Activated gamma-delta T cell treated with anti-CD3 and anti-CD28 coated beads, Interleukin-2, amount 50 U/mL, for 16 hours (primary cell): Measurements from ENCODE around the gene NDUFAF5.

Experiments used
- DNase-seq: peaks from one replicate; pipeline ENCODE4 v3.0.0-alpha.2; 2020; ENCODE audit warnings: low read depth

The NDUFAF5 gene

DNA sequence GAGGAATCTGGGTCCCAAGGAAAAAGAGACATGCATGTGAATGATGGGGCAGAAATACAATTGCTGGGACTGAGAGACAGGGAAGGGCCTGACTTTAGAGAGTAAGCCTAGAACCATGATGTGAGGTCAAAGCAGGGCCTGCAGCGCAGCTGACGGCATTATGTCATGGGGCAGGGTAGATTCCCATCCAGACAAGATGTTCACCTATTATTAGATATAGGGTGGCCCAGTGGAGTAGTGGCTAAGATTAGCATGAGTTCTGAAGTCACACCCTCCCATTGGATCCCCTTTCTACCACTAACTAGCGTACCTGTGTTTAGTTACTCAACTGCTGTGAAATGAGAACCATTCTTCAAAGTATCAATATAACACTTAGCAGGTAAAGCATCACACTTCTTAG lies 39.6 kb downstream of the NDUFAF5 start:
- no peak for DNase-seq

DNA sequence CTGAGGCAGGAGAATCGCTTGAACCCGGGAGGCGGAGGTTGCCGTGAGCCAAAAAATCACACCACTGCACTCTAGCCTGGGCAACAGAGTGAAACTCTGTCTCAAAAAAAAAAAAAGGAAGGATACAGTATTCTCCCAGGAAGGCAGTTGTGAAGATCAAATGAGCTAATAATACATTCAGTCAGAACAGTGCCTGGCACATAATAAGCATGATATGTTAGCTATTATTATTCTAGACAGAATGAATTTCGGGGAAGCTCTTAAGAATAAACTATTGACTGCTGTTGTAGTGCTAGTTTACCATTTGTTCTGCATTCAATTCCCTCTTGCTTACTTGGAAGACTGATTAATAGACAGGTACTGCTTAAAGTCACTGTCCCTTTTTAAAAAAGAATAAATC lies 40.6 kb downstream of the NDUFAF5 start:
- DNase-seq = no peak

DNA sequence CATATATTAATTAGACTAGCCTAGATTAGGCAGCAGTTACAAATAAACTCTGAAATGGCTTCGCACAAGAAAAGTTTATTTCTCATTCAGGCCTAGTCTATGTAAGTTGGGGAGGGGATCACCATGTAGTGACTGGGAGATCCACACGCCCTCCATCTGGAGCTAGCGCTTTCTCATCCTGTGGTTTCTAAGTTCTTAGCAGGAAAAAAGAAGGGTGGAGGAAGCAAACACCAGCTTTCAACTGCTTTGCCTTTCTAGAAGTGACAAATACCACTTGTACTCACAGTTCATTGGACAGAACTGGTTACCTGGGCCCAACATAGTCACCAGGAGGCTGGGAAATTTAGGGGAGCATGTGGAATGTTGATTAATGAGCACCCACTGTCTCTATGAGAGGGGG lies 46.6 kb downstream of the NDUFAF5 start:
- DNase-seq = no peak

DNA sequence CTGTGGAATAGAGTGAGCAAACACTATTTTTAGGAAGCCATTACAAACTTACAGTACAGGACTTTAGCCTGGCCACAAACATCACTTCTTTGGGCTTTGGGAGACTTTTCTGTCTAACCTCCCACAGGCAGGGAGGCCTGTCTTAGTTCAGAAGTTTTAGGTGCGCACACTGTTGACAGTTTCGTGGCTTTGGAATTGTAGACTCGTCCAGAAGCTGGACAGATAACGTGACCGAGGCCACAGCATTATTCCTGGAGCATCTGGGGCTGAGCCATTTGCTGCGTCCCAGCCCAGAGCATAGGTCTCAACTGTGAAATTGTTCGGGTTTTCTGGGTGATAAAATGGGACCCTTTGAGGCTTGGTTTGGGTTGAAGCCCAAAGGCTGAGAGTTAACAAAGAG lies 53.8 kb downstream of the NDUFAF5 start:
- no peak for DNase-seq

DNA sequence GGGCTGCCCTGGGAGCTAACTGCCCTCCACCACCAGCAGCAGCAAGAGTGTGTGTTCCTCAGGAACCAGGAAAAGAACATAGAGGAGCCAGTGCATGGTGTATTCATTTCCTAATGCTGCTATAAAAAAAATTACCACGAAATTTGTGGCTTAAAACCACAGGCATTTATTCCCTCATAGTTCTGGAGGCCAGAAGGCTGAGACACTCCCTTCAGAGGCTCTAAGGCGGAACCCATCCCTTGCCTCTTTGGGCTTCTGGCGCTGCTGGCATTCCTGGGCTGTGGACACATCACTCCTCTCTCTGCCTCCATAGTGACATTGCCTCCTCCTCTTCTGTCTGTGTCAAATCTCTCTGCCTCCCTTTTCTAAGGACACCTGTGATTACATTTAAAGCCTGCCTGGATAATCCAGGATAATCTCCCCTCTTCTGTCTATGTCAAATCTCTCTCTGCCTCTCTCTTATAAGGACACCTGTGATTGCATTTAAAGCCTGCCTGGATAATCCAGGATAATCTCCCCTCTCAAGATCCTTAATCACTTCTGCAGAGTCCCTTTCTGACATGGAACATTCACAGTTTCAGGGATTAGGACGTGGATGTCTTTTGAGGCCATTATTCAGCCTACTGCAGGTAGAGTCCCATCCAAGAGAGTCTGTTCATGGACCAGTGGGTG lies 54.7 kb downstream of the NDUFAF5 start:
- DNase-seq = no peak

DNA sequence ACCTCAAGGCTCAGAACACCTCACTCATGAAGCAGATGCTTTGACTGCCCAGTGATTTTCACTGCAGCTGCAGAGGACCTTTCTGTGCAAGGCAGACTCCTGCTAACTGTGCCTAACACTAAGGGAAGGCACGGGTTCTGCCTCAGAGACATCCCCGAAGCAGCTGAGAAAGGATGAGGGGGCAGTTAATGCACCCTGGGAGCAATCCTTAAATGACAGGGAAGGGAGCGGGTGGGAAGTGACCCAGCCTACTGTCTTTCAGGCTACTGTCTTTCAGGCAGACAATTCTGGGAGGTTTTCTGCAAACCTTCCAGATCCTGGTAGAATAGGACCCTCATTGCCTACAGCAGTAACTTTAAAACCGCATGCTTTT lies 55.3 kb downstream of the NDUFAF5 start:
- no peak for DNase-seq

DNA sequence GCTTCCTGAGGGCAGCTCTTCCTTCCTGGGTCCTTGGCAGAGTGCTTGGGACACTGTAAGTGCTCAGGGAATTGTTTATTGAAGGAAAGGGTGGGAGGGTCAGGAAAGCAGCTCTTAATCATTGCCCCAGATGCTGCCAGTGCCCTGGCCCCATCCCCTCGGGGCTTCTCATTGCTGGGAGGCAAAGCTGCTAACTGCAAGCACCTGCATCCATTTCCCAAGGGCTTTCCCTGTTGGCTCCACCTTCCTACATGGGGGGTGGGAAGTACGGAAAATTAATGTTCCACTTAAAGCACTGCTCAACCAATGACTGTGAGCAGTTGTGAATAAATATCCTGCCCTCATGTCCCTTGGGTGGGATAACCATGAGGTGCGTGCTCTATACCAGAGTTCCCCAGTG lies 56.4 kb downstream of the NDUFAF5 start:
- DNase-seq = no peak

DNA sequence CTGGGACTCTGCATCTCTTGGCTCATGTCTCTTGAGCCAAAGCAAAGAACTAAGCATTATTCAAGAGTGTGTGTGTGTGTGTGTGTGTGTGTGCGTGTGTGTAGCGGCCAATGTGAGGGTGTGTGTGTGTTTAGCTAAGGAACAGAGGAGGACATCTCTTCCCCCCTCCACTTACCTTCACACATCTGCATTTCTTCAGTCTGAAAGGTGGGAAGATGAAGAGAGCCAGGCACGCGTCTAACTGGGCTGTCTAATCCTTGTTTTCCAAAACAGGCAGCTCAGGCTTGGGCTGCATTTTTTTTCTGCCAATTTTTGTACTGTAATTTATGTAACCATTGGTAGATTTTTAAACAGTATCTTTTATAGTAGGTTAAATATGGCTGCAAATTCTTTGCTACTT lies 59.5 kb downstream of the NDUFAF5 start:
- no peak for DNase-seq

DNA sequence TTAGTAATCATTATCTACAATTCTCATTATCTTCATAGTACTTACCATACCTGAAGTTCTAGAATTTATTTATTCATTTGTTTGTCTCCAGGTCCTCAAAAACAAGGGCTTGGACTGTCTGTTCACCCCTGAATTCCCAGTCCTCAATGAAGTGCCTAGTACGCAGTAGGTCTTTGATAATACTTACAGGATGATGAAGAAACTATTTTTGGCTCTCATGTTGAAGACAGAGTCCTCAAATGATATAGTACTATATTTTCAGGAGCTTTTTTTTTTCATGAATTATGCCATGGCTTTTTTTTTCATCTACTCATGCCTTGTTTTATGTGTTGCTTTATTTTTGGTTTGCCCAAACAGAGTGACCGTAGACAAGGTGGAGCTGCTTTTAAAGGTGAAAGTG lies 66.5 kb downstream of the NDUFAF5 start:
- no peak for DNase-seq

DNA sequence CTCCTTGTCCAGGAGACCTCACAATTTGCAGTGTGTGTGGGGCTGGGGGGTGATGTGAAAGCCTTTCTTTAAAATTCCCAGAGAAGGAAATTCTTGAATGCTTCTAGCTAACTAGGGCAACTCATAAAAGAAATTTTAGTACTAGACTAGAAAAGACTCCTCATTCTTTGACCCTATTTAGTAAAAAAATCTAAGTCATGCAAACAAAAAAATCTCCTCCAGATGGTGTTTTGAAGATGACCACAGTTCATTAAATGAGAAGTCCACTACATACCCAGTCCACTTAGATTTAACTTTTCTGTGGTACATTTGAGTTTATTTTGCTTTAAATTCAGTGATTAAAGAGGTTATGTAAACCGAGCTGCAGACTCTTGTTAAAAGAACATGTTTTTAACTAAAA lies 67.5 kb downstream of the NDUFAF5 start:
- no peak for DNase-seq

DNA sequence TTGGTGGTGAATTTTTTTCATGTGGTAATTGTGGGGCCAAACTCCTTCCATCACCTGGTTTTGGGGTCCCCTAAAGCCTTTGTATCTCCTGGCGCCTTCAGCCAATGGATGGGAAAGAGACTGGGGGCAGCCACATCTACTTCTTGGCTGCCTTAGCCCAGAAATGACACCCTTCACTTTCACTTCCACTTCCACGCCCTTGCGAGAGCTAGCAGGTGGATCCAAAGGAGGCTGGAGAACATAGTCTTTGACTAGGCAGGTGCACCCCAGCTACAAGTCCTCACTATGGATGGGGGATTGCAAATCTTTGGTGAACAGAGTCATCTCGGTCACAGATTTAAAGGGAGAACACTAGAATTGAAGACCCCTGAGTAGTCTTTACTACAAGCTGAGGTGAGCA lies 70.8 kb downstream of the NDUFAF5 start:
- no peak for DNase-seq

DNA sequence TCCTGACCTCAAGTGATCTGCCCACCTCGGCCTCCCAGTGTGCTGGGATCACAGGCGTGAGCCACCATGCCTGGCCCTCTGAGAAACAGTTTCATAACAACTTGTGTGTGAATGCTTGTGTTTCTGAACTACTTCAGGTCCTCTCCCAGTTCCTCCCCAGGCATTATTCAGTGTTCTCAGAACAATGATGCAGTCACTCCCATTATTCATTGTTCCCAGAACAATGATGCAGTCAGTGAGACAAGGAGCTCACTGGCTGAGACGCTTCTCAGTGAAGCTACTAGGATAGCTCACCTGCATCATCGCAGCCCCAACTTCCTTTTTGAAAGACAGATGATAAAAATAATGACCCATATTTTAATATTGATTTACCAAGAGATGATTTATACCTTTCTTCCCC lies 71.5 kb downstream of the NDUFAF5 start:
- DNase-seq = no peak

DNA sequence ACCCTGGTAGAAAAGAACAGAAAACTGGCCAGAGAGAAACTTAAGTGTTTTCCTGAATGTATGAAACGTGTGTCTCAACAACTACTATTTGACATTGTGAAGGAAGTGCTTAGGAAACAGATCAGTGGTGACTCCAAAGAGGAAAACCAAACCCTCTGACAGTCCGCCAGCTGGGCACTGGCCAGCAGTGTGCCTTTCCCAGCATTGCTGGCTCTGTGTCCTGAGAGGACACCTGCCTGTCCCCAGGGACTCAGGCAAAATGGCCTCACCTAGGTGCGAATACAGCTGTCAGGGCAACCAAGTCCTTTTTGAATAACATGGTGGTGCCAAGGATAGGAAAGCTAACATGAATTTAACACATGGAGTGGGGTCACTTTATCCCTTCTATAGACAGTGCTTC lies 72.5 kb downstream of the NDUFAF5 start:
- no peak for DNase-seq

DNA sequence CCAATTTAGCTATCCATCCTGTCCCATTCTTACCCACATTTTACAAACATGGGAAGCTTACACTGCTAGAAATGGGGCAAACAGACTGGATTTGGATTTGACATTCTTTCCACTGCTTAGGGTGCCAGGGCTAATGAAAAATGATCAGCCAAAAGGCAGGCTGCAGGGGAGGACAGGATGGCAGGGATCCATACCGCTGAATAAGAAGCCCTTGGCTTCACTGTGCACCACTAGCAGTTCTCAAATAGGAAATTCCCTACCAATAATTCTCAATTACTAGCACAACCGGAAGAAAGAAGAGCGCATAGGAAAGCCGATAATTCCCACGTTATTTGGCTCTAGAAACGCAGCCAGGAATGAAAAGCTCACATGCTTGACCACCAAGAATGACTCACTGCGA lies 73.1 kb downstream of the NDUFAF5 start:
- no peak for DNase-seq

DNA sequence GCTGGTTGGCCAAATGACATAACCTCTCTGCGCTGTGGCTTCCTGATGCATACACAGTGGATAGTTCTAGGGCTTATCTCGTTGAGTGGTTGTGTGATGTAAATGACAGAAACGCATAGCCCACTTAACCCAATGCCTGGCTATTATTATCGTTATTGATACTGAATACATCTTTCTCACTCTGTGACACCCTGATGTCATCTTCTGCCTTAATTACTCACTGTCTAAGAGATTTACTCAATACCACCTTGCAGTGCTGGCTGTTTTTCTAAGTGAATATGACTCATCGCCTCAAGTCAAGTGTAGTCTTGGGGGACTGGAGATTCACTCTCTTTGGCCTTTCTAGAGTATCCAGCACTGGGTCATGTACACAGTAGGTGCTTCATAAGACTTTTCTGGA lies 73.6 kb downstream of the NDUFAF5 start:
- DNase-seq = no peak

DNA sequence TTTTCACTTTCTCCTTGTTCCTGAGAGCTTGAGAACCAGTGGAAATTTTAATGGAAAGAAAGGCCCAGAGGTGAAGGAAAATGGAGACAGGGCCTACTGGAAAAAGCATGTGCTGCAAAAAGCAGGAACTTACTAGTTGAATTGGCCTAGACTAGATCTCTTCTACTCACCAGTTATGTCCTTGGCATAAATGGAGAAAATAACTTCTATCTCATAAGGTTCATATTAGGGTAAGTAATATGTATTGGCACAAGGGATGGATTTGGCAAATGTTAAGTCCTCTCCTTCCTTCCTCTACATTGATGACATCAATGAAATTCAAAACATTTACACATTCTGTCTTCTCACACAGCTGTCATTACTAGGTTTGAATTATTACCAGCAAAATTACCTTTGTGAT lies 74.0 kb downstream of the NDUFAF5 start:
- no peak for DNase-seq

DNA sequence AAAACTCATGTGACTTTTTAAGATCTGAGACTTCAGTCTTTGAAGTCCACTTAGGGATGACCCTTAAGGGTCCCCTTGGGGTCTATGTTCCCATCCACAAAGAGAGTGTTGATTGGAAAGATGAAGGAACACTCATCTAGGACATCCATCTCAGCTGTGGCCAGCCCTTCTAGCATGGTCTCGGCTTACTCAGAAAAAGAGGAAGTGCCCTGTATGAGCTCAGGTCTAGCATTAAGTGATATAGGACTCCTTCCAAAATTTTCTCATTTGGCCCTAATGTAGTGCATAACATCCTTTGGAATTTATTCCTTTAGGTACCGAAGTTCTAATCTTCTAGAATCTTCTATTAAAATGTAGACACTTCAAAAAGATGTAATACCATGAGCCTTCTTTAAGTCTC lies 77.4 kb downstream of the NDUFAF5 start:
- no peak for DNase-seq

DNA sequence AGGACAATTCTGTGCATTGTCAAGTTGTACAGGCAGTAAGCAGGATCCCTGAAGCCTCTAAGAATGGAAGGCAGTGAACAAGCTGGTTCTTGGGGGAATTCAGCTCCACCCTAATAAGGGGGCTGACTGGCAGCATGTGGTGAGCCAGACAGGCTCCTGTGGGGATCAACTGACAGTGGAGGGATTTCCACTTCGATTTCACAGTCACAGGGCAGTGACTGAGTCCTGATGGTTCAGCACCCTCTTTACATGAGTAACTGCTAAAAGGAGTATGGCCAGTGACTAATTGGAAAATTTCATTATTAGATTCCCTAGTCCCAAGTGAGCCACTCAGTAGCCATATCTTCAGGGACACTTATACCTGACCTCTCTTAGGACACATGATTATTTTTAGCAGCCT lies 78.4 kb downstream of the NDUFAF5 start:
- no peak for DNase-seq

DNA sequence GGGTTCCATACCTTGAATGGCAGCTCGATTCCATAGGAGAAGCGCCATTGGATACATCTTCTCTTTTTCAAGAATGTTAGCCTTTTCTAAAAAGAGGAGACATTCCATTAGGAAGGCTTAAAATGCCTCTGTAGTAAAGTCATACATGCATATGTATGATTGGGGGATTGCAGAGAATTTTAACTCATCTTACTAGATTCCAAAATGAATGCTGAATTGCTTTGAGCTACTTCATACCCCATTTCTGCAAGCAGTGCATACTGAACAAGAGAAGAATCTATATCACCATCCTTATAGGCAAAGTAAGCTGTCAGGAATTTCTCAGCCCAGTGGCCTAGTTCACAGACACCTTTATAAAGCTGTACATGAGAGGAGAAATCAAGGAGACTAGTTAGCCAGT lies 80.3 kb downstream of the NDUFAF5 start:
- no peak for DNase-seq

DNA sequence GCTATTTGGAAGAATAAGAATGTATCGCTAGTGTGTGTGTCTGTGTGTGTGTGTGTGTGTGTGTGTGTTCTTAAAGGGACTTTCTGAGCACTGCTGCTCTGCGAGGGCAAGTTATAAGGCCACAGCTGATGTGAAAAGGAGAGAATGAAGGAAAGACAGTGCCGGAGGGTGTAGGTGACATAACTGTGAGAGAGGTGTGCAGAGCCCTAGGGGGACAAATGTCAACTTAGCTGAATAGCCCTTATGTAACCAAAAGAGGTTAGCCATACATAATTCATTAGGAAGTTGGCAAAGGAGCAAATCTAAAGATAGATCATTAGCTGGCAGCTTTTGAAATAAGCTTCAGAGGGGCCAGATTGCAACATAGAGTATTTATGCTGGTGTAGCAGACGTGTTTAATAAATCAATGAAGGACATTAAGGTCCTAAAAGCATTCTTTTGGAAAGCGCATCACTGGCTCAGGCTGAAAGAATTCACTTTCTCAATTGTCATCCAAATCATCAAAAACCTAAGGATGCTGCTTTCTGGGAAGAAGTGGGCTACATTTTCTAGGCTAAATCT lies 81.0 kb downstream of the NDUFAF5 start:
- DNase-seq = no peak

DNA sequence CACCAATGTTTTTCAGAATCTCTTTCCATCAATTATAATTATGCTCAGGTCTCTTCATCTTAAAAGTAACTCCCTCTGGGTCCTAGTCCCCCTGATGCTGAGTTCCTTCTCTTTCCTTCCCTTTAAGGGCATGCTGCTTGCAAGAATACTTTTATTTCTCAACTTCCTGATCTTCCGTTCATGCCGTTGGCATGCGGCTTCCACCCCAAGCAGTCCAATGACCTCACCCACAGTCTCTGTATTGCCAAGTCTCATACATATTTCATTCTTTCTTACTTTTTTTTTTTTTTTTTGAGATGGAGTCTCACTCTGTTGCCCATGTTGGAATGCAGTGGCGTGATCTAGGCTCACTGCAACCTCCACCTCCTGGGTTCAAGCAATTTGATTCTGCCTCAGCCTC lies 83.5 kb downstream of the NDUFAF5 start:
- no peak for DNase-seq

DNA sequence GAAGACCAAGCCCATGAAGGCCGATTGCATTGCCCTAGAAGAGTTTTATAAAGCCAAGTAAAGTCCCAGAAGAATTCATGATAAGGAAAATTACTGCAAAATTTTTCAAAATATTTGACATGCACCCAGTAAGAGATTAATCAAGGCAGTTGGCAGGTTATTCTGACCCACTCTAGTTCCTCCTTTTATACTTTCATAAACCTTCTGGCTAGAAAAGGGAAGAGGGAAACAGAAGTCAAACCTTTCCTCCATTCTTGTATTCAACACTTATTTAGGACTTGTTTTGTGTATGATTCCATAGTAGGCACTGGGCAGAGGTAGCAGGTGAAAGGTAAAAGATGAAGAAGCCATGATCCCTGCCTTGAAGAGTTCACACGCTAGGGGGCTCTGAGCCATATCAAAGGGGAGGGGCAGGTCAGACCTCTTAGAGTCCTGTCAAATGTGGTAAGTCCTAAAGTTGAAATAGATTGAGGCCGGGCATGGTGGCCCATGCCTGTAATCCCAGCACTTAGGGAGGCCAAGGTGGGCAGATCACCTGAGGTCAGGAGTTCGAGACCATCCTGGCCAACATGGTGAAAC lies 85.4 kb downstream of the NDUFAF5 start:
- DNase-seq = no peak
